Bronchial epithelial cell (primary cell): ENCODE measurements around the gene KIF15. TPM values are rescaled to one million over a fixed set of nuclear protein-coding genes. Genes with fewer than 3 reads are reported as not detected.

Source experiments
- DNase-seq: peaks from one replicate; pipeline ENCODE4 v3.0.0-alpha.2; 2010; ENCODE audit warnings: low read depth
- FAIRE-seq: peaks from 2 replicates; lab custom pipeline; 2011; peaks lifted over from hg19 to GRCh38; lab: Jason Lieb, UNC
- H3K27me3 ChIP-seq: 2 replicates; pipeline ENCODE4 v1.5.1; 2011; ENCODE audit warnings: low read length; ENCODE audit not compliant: control insufficient read depth, insufficient read depth
- H3K36me3 ChIP-seq: 2 replicates; pipeline ENCODE4 v1.5.1; 2011; ENCODE audit warnings: low read length; ENCODE audit not compliant: control insufficient read depth, insufficient read depth
- H3K4me3 ChIP-seq: 2 replicates; pipeline ENCODE4 v1.5.1; 2011; ENCODE audit warnings: mild to moderate bottlenecking, low read depth, low read length, control low read depth
- total RNA-seq: library from RNA; depleted of rRNA; stranded (reverse); fragments of >200 nt; gene quantifications from 2 replicates; pipeline ENCODE4 v1.2.1, GENCODE V29; 2014
- TF ChIP-seq, protein P1 (sequence below): IDR thresholded peaks from 2 replicates; pipeline ENCODE4 v1.5.1; 2011; ENCODE audit warnings: mild to moderate bottlenecking, moderate library complexity, low read length, control low read depth, inconsistent platforms; ENCODE audit not compliant: insufficient read depth, severe bottlenecking

Gene KIF15, protein sequence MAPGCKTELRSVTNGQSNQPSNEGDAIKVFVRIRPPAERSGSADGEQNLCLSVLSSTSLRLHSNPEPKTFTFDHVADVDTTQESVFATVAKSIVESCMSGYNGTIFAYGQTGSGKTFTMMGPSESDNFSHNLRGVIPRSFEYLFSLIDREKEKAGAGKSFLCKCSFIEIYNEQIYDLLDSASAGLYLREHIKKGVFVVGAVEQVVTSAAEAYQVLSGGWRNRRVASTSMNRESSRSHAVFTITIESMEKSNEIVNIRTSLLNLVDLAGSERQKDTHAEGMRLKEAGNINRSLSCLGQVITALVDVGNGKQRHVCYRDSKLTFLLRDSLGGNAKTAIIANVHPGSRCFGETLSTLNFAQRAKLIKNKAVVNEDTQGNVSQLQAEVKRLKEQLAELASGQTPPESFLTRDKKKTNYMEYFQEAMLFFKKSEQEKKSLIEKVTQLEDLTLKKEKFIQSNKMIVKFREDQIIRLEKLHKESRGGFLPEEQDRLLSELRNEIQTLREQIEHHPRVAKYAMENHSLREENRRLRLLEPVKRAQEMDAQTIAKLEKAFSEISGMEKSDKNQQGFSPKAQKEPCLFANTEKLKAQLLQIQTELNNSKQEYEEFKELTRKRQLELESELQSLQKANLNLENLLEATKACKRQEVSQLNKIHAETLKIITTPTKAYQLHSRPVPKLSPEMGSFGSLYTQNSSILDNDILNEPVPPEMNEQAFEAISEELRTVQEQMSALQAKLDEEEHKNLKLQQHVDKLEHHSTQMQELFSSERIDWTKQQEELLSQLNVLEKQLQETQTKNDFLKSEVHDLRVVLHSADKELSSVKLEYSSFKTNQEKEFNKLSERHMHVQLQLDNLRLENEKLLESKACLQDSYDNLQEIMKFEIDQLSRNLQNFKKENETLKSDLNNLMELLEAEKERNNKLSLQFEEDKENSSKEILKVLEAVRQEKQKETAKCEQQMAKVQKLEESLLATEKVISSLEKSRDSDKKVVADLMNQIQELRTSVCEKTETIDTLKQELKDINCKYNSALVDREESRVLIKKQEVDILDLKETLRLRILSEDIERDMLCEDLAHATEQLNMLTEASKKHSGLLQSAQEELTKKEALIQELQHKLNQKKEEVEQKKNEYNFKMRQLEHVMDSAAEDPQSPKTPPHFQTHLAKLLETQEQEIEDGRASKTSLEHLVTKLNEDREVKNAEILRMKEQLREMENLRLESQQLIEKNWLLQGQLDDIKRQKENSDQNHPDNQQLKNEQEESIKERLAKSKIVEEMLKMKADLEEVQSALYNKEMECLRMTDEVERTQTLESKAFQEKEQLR (N-terminal part only)
- total RNA-seq: 0.53 and 0.64 TPM in 2 replicates

DNA sequence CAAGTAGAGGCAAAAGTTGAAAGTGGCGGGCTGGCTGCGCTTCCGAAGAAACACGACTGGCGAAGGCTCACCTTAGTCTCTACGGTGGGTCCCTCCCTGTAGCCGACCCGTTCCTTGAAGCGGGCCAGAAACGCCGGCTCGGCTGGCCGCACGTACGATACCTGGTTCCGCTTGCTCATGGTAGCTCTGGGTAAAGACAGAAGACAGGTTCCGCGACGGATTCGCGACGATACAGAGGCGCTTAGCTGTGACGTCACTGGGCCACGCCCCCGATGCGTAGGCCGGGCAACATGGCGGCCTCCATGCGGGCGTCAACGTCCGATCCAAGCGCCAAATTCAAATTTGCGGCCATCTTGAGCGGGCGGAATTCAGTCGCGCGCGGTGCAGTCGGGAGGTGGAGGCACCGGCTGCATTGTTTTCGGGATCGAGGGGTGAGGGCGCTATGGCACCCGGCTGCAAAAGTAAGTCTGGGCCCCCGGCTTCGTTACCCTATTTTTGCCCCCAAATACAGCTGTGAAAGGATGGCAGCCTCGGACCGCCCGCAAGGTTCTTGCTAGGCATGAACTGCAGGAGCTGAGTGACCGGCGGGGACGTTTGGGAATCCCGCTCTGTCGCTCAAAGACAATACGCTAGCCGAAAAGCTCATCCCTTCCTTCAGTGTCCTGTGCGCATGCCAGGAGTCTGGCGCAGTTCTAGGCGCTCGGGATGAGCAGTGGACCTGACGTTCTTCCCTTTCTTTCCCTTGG is at the start of gene KIF15, which contains the start of gene KIAA1143:
KIF15 (plus strand) TSS at position 371 of the 746 bp plus-strand sequence; CDS start at position 443, 72 bp downstream.
KIAA1143 (minus strand) TSS at position 196 of the 746 bp plus-strand sequence; CDS start at position 179, 17 bp downstream.
- Histone ChIP-seq H3K27me3 (no peaks in the 10 kb centered on the region), H3K36me3 (peaks cover 2% of the 10 kb centered on the region), H3K4me3 (peak within 1 kb of the TSS; percentile 71)
- no peak for FAIRE-seq
- TF ChIP-seq, protein P1, sequence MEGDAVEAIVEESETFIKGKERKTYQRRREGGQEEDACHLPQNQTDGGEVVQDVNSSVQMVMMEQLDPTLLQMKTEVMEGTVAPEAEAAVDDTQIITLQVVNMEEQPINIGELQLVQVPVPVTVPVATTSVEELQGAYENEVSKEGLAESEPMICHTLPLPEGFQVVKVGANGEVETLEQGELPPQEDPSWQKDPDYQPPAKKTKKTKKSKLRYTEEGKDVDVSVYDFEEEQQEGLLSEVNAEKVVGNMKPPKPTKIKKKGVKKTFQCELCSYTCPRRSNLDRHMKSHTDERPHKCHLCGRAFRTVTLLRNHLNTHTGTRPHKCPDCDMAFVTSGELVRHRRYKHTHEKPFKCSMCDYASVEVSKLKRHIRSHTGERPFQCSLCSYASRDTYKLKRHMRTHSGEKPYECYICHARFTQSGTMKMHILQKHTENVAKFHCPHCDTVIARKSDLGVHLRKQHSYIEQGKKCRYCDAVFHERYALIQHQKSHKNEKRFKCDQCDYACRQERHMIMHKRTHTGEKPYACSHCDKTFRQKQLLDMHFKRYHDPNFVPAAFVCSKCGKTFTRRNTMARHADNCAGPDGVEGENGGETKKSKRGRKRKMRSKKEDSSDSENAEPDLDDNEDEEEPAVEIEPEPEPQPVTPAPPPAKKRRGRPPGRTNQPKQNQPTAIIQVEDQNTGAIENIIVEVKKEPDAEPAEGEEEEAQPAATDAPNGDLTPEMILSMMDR: no peak
- peak; percentile 86 for DNase-seq

DNA sequence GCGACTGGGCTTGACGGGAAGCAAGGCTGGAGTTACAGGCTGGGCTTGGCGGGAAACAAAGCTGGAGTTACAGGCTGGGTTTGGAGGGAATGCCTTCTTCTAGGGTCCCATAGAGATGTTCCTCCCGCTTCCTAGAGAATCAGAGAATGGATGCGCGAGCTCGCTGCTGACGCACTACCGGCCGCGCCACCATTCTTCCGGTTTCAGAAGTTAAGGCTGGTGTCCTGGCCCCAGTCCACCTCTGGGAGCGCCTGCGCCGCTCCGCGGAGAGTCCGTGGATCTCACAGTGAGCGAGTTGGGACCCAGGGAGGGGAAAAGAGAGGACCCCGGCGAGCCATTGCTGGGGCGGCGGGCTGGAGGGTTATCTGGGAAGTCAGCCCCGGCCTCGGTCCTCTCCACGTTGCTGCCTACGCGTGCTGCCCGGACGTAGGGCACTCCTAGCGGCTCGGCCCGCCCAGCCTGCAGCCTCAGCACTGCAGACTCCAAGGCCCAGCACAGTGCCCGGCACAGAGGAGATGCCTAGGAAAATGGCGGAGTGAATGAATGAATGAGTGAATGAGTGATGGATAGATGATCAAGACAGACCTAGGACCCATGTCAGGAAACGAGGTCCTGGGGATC is 49.0 kb upstream of the KIF15 start, which contains the start of gene ZNF502:
ZNF502 (plus strand) TSS at position 206 of the 621 bp plus-strand sequence. CDS start 7,602 bp downstream, outside the sequence.
- no peaks in the 10 kb centered on the region for H3K27me3 ChIP-seq
- H3K4me3 ChIP-seq: peak within 1 kb of the TSS; percentile 67
- no peak for FAIRE-seq
- TF ChIP-seq, protein P1: peak; percentile 50
- peak; percentile 70 for DNase-seq
- H3K36me3 ChIP-seq: no peaks in the 10 kb centered on the region

DNA sequence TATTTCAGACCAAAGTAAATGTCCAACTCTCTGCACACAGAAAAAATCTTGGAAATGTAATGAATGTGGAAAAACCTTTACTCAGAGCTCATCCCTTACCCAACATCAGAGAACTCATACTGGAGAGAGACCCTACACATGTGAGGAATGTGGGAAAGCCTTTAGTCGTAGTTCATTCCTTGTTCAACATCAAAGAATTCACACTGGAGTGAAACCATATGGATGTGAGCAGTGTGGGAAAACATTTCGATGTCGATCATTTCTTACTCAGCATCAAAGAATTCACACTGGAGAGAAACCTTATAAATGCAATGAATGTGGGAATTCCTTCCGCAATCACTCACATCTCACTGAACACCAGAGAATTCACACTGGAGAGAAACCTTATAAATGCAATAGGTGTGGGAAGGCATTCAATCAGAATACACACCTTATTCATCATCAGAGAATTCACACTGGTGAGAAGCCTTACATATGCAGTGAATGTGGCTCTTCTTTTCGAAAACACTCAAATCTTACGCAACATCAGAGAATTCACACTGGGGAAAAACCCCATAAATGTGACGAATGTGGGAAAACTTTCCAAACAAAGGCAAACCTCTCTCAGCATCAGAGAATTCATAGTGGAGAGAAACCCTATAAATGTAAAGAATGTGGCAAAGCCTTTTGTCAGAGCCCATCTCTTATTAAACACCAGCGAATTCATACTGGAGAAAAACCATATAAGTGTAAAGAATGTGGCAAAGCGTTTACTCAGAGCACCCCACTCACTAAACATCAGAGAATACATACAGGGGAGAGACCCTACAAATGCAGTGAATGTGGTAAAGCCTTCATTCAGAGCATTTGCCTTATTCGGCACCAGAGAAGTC is 40.1 kb upstream of the KIF15 start:
- peaks cover 6% of the 10 kb centered on the region for H3K36me3 ChIP-seq
- no peak overlapping the region for H3K4me3 ChIP-seq
- FAIRE-seq (no peak), DNase-seq (no peak)
- TF ChIP-seq, protein P1: no peak
- no peaks in the 10 kb centered on the region for H3K27me3 ChIP-seq

DNA sequence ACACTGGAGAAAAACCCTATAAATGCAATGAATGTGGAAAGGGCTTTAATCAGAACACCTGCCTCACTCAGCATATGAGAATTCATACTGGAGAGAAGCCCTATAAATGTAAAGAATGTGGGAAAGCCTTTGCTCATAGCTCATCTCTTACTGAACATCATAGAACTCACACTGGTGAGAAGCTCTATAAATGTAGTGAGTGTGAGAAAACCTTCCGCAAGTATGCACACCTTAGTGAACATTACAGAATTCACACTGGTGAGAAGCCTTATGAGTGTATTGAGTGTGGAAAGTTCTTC is 39.5 kb upstream of the KIF15 start:
- H3K36me3 ChIP-seq: peaks cover 6% of the 10 kb centered on the region
- no peak for FAIRE-seq
- no peak overlapping the region for H3K4me3 ChIP-seq

More for the DNA sequence above, 39.5 kb upstream of the KIF15 start:
- H3K27me3 ChIP-seq: no peaks in the 10 kb centered on the region
- no peak for DNase-seq
- TF ChIP-seq, protein P1: no peak
